Testis (tissue), 2 donors: ENCODE measurements around the gene GLI3.

Experiments
- CTCF ChIP-seq, 3 experiments: fragments of 450-650 bp in 2 of 3; fragments of 200-600 bp in 1 of 3; sonication (generic) in 1 of 3; IDR thresholded peaks; one replicate each; pipeline ENCODE4 v1.5.1; 2016 to 2019; ENCODE audit warnings: antibody characterized with exemption in 3 of 3, mild to moderate bottlenecking in 2 of 3, moderate library complexity in 1 of 3
- POLR2A ChIP-seq: fragments of 450-650 bp; IDR thresholded peaks from one replicate; pipeline ENCODE4 v1.6.1; 2017; ENCODE audit warnings: antibody characterized with exemption, mild to moderate bottlenecking, moderate library complexity

DNA sequence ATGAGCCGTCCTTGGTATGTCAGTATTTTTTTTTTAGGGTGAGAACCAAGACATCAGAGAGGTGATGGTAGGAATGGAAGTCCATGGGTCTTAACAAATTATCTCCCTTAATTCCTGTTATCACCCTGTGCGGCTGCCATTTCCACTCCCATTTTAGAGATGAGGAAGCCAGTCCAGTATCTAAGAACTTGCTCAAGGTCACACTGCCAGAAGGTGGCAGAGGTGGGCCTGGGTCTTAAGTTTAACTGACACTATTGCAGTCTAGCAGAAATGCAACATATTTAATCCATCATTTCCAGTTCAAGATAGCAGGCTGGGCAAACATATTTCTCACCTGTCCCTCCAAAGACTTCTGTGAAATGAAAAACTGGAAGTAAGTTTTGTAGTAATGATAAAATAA, 108.3 kb downstream of the GLI3 start:
- no peak for TF ChIP-seq CTCF (IDR thresholded peaks at IDR 0.05)
- no peak for TF ChIP-seq POLR2A
